ENCODE data around the gene TRAF3. TPM values are rescaled to one million over a fixed set of nuclear protein-coding genes. Genes with fewer than 3 reads are reported as not detected.

Gene TRAF3
- polyA plus RNA-seq (2013, experiment 1 of 4) = 14.3 TPM
- polyA plus RNA-seq (2013, experiment 2 of 4) = 17.3 TPM
- 11.4 TPM for polyA plus RNA-seq (2013, experiment 3 of 4)
- 14.0 TPM for polyA plus RNA-seq (2013, experiment 4 of 4)

DNA sequence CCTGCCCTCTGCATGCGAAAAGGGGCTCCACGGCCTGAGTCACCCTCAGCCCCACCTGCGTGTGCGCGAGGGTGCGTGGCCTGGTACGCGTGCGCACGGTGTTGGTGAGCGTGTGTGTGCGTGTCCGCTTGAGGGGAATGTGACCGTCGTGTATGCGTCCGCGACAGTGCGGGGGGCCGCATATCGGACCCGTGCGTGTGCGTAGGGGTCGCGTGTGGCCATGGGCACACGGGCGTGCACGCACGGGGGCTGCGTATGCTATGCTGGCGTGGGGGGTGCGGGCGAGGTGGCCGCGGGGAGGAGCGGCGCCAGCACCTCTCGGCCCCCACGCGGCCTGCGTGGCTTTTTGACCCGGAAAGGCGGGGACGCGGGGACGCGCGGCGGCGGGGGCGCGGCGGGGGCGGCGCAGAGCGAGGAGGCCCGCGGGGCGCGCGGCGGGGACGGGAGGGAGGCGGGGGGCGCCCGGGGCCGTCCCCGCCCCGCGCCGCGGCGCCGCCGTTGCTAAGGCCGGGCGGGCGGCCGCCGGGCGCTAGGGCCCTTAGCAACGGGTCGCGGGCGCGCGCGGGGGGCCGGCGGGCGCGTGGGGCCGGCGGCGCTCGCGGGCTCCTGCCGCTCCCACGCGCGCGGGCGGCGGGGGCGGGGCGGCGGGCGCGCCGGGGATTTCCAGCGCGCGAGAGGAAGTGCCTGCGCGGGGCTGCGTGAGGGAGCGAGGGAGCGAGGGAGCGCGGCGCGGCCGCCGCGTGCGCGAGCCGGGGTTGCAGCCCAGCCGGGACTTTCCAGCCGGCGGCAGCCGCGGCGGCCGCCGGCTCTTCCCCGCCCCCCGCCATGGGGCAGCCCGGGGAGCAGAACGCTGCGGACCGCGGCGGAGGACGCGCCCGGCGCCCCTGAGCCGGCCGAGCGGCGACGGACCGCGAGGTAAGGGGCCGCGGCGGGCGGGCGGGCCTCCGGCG lies at the start of gene TRAF3:
Gene TRAF3 (plus strand): TSS at position 689 of the 950 bp plus-strand sequence. CDS start 92,753 bp downstream, outside the sequence.
- 17% methylated on average over 163 of the region's 163 CpGs for WGBS, 2 experiments
- Histone ChIP-seq H3K27me3 (ENCODE audit: control insufficient read depth, insufficient read depth, low read length, poor library complexity, severe bottlenecking) (peaks cover 20% of the 10 kb centered on the region), H3K4me3 (ENCODE audit: insufficient read depth, low read depth, low read length) (peak within 1 kb of the TSS; percentile 69), H3K4me1 (ENCODE audit: control insufficient read depth, insufficient read depth, low read length) (peaks cover 6% of the 10 kb centered on the region), H3K9me3 (ENCODE audit: control insufficient read depth, low read length) (no peaks in the 10 kb centered on the region), H3K36me3 (ENCODE audit: control insufficient read depth, insufficient read depth, low read length) (no peaks in the 10 kb centered on the region), H3K27ac (ENCODE audit: insufficient read depth, low read depth, low read length, poor library complexity, severe bottlenecking) (no peak within 1 kb of the TSS)

GRCh38 chr14:102728501-102728900 lies 48.7 kb upstream of the TRAF3 start:
- Histone ChIP-seq H3K9me3 (ENCODE audit: control insufficient read depth, low read length) (no peaks in the 10 kb centered on the region), H3K4me1 (ENCODE audit: control insufficient read depth, insufficient read depth, low read length) (no peaks in the 10 kb centered on the region), H3K27ac (ENCODE audit: insufficient read depth, low read depth, low read length, poor library complexity, severe bottlenecking) (no peak overlapping the region), H3K4me3 (ENCODE audit: insufficient read depth, low read depth, low read length) (no peak overlapping the region), H3K27me3 (ENCODE audit: control insufficient read depth, insufficient read depth, low read length, poor library complexity, severe bottlenecking) (no peaks in the 10 kb centered on the region), H3K36me3 (ENCODE audit: control insufficient read depth, insufficient read depth, low read length) (peaks cover 22% of the 10 kb centered on the region)
- WGBS, 2 experiments = 92 to 95% methylated on average over 6 of the region's 6 CpGs

GRCh38 chr14:102729268-102729667 lies 48.0 kb upstream of the TRAF3 start:
- Histone ChIP-seq H3K27ac (ENCODE audit: insufficient read depth, low read depth, low read length, poor library complexity, severe bottlenecking) (no peak overlapping the region), H3K36me3 (ENCODE audit: control insufficient read depth, insufficient read depth, low read length) (peaks cover 17% of the 10 kb centered on the region), H3K4me1 (ENCODE audit: control insufficient read depth, insufficient read depth, low read length) (no peaks in the 10 kb centered on the region), H3K9me3 (ENCODE audit: control insufficient read depth, low read length) (no peaks in the 10 kb centered on the region), H3K4me3 (ENCODE audit: insufficient read depth, low read depth, low read length) (no peak overlapping the region), H3K27me3 (ENCODE audit: control insufficient read depth, insufficient read depth, low read length, poor library complexity, severe bottlenecking) (no peaks in the 10 kb centered on the region)
- 91 to 94% methylated on average over 5 to 6 of the region's 6 CpGs for WGBS, 2 experiments

GRCh38 chr14:102729825-102730224 lies 47.4 kb upstream of the TRAF3 start:
- WGBS, 2 experiments = 96 to 98% methylated on average over 8 of the region's 8 CpGs
- H3K27me3 ChIP-seq (ENCODE audit: control insufficient read depth, insufficient read depth, low read length, poor library complexity, severe bottlenecking) = no peaks in the 10 kb centered on the region
- no peaks in the 10 kb centered on the region for H3K9me3 ChIP-seq (ENCODE audit: control insufficient read depth, low read length)
- H3K4me1 ChIP-seq (ENCODE audit: control insufficient read depth, insufficient read depth, low read length) = no peaks in the 10 kb centered on the region
- H3K4me3 ChIP-seq (ENCODE audit: insufficient read depth, low read depth, low read length) = no peak overlapping the region
- H3K36me3 ChIP-seq (ENCODE audit: control insufficient read depth, insufficient read depth, low read length) = peaks cover 17% of the 10 kb centered on the region
- no peak overlapping the region for H3K27ac ChIP-seq (ENCODE audit: insufficient read depth, low read depth, low read length, poor library complexity, severe bottlenecking)

DNA sequence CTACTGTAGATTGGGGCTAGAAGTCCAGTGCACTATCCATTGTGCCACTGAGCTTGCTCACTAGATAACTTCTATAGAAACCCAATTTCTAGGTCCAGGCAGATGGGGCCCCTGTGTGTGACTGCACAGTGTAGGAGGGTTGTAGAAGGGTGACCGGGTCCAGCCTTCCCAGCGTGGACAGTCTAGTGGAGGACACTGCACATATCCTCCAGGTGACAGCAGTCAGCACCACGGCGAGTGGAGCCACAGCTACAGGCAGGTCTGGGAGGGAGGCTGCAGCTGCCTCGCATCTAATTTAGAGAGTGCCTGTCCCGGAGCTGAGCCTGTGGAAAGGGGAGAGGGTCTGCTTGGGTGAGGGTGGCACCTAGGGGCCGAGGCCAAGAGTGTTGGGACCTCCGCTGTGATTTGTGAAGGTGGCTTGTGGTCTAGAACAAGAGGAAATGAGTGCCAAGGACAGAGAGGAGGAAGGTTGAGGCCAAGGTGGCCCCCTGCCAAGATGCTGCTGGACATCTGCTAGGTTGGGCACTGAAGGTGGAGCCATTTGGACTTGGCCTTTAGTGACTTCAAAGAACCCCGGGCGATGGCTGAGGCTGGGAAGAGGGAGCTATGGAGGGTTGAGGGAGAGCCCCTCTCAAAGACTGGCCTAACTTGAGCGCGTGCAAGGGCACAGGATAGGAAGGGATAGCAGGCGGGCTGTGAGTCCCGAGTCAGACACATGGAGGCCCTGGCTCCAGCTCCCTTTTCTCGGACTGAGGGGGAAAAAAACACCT lies 46.0 kb upstream of the TRAF3 start:
- Histone ChIP-seq H3K4me1 (ENCODE audit: control insufficient read depth, insufficient read depth, low read length) (no peaks in the 10 kb centered on the region), H3K36me3 (ENCODE audit: control insufficient read depth, insufficient read depth, low read length) (peaks cover 8% of the 10 kb centered on the region), H3K4me3 (ENCODE audit: insufficient read depth, low read depth, low read length) (no peak overlapping the region)

GRCh38 chr14:102731871-102732800 lies 45.1 kb upstream of the TRAF3 start:
- peaks cover 3% of the 10 kb centered on the region for H3K36me3 ChIP-seq (ENCODE audit: control insufficient read depth, insufficient read depth, low read length)

More for the DNA sequence above, 46.0 kb upstream of the TRAF3 start:
- H3K27me3 ChIP-seq (ENCODE audit: control insufficient read depth, insufficient read depth, low read length, poor library complexity, severe bottlenecking) = no peaks in the 10 kb centered on the region
- no peak overlapping the region for H3K27ac ChIP-seq (ENCODE audit: insufficient read depth, low read depth, low read length, poor library complexity, severe bottlenecking)
- no peaks in the 10 kb centered on the region for H3K9me3 ChIP-seq (ENCODE audit: control insufficient read depth, low read length)
- WGBS, 2 experiments = 94% methylated on average over 15 of the region's 15 CpGs

DNA sequence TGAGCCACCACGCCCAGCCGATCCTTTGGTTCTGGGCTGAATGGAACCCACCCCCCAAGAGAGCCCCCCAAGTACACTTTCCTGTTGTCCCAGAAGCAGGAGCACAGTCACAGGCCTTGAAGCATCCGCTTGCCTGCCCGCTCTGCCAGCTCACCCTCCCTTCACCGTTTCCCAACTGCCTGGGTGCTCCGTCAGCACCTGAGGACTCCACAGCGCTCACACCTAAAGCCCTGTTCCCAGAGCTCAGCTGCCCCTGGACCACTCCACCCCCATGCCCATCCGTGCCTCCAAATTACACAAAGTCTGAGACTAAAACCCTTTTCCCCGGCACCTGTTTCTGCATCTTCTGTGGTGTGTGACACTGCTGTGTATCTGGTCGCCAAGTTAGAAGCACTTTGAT lies 44.3 kb upstream of the TRAF3 start:
- H3K4me1 ChIP-seq (ENCODE audit: control insufficient read depth, insufficient read depth, low read length) = no peaks in the 10 kb centered on the region
- H3K36me3 ChIP-seq (ENCODE audit: control insufficient read depth, insufficient read depth, low read length) = peaks cover 3% of the 10 kb centered on the region
- H3K27me3 ChIP-seq (ENCODE audit: control insufficient read depth, insufficient read depth, low read length, poor library complexity, severe bottlenecking) = no peaks in the 10 kb centered on the region
- no peak overlapping the region for H3K27ac ChIP-seq (ENCODE audit: insufficient read depth, low read depth, low read length, poor library complexity, severe bottlenecking)
- H3K9me3 ChIP-seq (ENCODE audit: control insufficient read depth, low read length) = no peaks in the 10 kb centered on the region
- no peak overlapping the region for H3K4me3 ChIP-seq (ENCODE audit: insufficient read depth, low read depth, low read length)
- WGBS, 2 experiments = 97% methylated on average over 10 of the region's 10 CpGs

More at GRCh38 chr14:102731871-102732800, 45.1 kb upstream of the TRAF3 start:
- 90 to 91% methylated on average over 13 of the region's 13 CpGs for WGBS, 2 experiments
- H3K9me3 ChIP-seq (ENCODE audit: control insufficient read depth, low read length) = no peaks in the 10 kb centered on the region
- no peak overlapping the region for H3K27ac ChIP-seq (ENCODE audit: insufficient read depth, low read depth, low read length, poor library complexity, severe bottlenecking)
- no peaks in the 10 kb centered on the region for H3K4me1 ChIP-seq (ENCODE audit: control insufficient read depth, insufficient read depth, low read length)
- H3K27me3 ChIP-seq (ENCODE audit: control insufficient read depth, insufficient read depth, low read length, poor library complexity, severe bottlenecking) = no peaks in the 10 kb centered on the region
- H3K4me3 ChIP-seq (ENCODE audit: insufficient read depth, low read depth, low read length) = no peak overlapping the region

DNA sequence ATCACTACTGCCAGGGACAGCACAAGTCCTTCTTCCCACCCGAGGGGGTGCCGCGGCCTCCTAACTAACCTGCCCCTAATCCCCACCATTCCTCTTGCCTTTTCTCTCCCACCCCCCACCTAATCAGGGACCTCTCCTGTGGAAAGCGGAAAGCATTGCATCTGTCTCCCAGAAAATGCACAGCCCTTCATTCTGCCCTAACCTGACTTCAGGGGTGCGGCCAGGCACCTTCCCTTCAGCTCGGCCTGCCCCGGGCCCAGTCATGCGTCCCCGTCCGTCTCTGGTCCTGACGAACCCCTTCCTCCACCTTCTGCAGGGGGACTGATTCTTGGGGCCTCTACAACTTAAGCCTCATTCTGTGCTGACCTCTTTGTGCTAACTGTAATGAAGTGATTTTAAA lies 43.9 kb upstream of the TRAF3 start:
- H3K4me3 ChIP-seq (ENCODE audit: insufficient read depth, low read depth, low read length) = no peak overlapping the region
- H3K27me3 ChIP-seq (ENCODE audit: control insufficient read depth, insufficient read depth, low read length, poor library complexity, severe bottlenecking) = no peaks in the 10 kb centered on the region
- H3K27ac ChIP-seq (ENCODE audit: insufficient read depth, low read depth, low read length, poor library complexity, severe bottlenecking) = no peak overlapping the region
- H3K4me1 ChIP-seq (ENCODE audit: control insufficient read depth, insufficient read depth, low read length) = no peaks in the 10 kb centered on the region
- no peaks in the 10 kb centered on the region for H3K9me3 ChIP-seq (ENCODE audit: control insufficient read depth, low read length)
- H3K36me3 ChIP-seq (ENCODE audit: control insufficient read depth, insufficient read depth, low read length) = peaks cover 3% of the 10 kb centered on the region
- 89 to 91% methylated on average over 11 of the region's 11 CpGs for WGBS, 2 experiments

GRCh38 chr14:102734436-102734835 lies 42.8 kb upstream of the TRAF3 start:
- no peaks in the 10 kb centered on the region for H3K36me3 ChIP-seq (ENCODE audit: control insufficient read depth, insufficient read depth, low read length)
- no peaks in the 10 kb centered on the region for H3K4me1 ChIP-seq (ENCODE audit: control insufficient read depth, insufficient read depth, low read length)
- no peaks in the 10 kb centered on the region for H3K9me3 ChIP-seq (ENCODE audit: control insufficient read depth, low read length)
- no peak overlapping the region for H3K27ac ChIP-seq (ENCODE audit: insufficient read depth, low read depth, low read length, poor library complexity, severe bottlenecking)
- 93 to 96% methylated on average over 12 of the region's 12 CpGs for WGBS, 2 experiments
- H3K27me3 ChIP-seq (ENCODE audit: control insufficient read depth, insufficient read depth, low read length, poor library complexity, severe bottlenecking) = no peaks in the 10 kb centered on the region
- H3K4me3 ChIP-seq (ENCODE audit: insufficient read depth, low read depth, low read length) = no peak overlapping the region
